Upper lobe of left lung (tissue), 6 donors: ENCODE measurements around the gene FBXL15. TPM values are rescaled to one million over a fixed set of nuclear protein-coding genes. Genes with fewer than 3 reads are reported as not detected.
A peak's percentile ranks its signal among the peaks of the same experiment; 100 is the strongest.

Experiments used
- ATAC-seq, 2 donors: fragments of 200-7000 bp; cut with Tn5 transposase; one replicate each; pipeline ENCODE4 v1.9.1; 2022; ENCODE audit warnings: mild to moderate bottlenecking in 2 of 2, moderate library complexity in 2 of 2; ENCODE audit not compliant: low FRiP score in 2 of 2
- DNase-seq, 2 donors: peaks; one replicate each; pipeline ENCODE4 v3.0.0-alpha.2; 2019 to 2020
- H3K27ac ChIP-seq, 4 donors: fragments of 200-600 bp; sonication (generic); one replicate each; pipeline ENCODE4 v1.5.1; 2016 to 2019
- H3K27me3 ChIP-seq, 4 donors: fragments of 200-600 bp; sonication (generic); one replicate each; pipeline ENCODE4 v1.5.1; 2017 to 2019
- H3K36me3 ChIP-seq, 4 donors: fragments of 200-600 bp; sonication (generic); one replicate each; pipeline ENCODE4 v1.5.1; 2016 to 2019
- H3K4me1 ChIP-seq, 4 donors: fragments of 200-600 bp; sonication (generic); one replicate each; pipeline ENCODE4 v1.5.1; 2018 to 2019
- H3K4me3 ChIP-seq, 4 donors: fragments of 200-600 bp; sonication (generic); one replicate each; pipeline ENCODE4 v1.5.1; 2017 to 2019; ENCODE audit warnings: mild to moderate bottlenecking in 2 of 4, moderate library complexity in 1 of 4
- H3K9me3 ChIP-seq, 4 donors: fragments of 200-600 bp; sonication (generic); one replicate each; pipeline ENCODE4 v1.5.1; 2018 to 2019
- EP300 ChIP-seq, 4 donors: sonication (generic); formaldehyde crosslinking; IDR thresholded peaks; one replicate each; pipeline ENCODE4 v1.5.1; 2017; ENCODE audit warnings: antibody characterized with exemption in 4 of 4, control low read depth in 2 of 4
- POLR2A ChIP-seq, 4 donors: fragments of 450-650 bp; IDR thresholded peaks; one replicate each; pipeline ENCODE4 v1.5.1; 2016 to 2017; ENCODE audit warnings: antibody characterized with exemption in 4 of 4, mild to moderate bottlenecking in 2 of 4
- POLR2AphosphoS5 ChIP-seq, 2 donors: sonication (generic); formaldehyde crosslinking; IDR thresholded peaks; one replicate each; pipeline ENCODE4 v1.5.1; 2017; ENCODE audit warnings: antibody characterized with exemption in 2 of 2
- WGBS, 2 donors: methylation state at CpG; one replicate each; pipeline ENCODE4 v1.1.5; 2017 to 2018; 5-methylcytosine and 5-hydroxymethylcytosine counted together
- total RNA-seq, 6 donors: library from RNA; depleted of rRNA in 4 of 6; stranded (reverse); fragments of >200 nt in 4 of 6; gene quantifications; one replicate each; pipeline versions ENCODE4 v1.1.0 to v1.2.1, GENCODE V29; 2016 to 2021
- TF ChIP-seq, protein P1 (sequence below), 6 experiments: fragments of 450-650 bp in 4 of 6; fragments of 200-600 bp in 2 of 6; sonication (generic) in 2 of 6; IDR thresholded peaks; one replicate each; pipeline ENCODE4 v1.5.1; 2016 to 2019; ENCODE audit warnings: antibody characterized with exemption in 6 of 6
- donor health status: DM: no; HTN: no; CAD: no; lungs with moderate emphysema.
- donor health status: DM: no; HTN: yes; CAD: no; lungs with severe emphysema.

The FBXL15 gene
- total RNA-seq, 6 donors from 2014 or later = 18.5 to 70.2 (median 26.8) TPM

DNA sequence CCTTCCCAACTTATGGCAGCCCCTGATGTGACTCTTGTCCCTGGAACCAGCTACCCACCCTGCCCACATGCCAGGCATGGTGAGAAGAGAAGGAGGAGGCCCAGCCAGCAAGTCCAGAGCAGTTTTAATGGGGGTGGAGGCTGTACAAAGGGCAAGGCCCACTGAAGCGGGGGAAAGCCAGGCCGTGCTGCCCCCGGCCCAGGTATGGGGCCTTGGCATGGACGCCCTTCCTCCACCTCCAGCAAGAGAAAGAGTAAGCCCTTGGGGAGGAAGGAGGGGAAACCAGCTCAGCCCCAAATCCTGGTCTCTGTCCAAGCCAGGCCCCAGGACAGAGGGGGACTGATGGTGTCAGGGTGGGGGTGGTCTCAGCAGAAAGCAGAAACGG is 18.1 kb upstream of the FBXL15 start:
- ATAC-seq = no peak
- no peak overlapping the region for H3K4me3 ChIP-seq
- peaks cover 0 to under 1% (median 0%) of the 10 kb centered on the region in 4 donors for H3K27me3 ChIP-seq
- no peaks in the 10 kb centered on the region for H3K9me3 ChIP-seq
- no peak overlapping the region for H3K27ac ChIP-seq
- peaks cover 19 to 30% (median 22%) of the 10 kb centered on the region in 4 donors for H3K4me1 ChIP-seq
- H3K36me3 ChIP-seq = peaks cover 10 to 53% (median 41%) of the 10 kb centered on the region in 4 donors
- WGBS, 2 donors = 88 to 95% methylated on average over 5 of the region's 5 CpGs
- TF ChIP-seq POLR2AphosphoS5 (IDR thresholded peaks at IDR 0.05) (no peak), EP300 (IDR thresholded peaks at IDR 0.05) (no peak), POLR2A (IDR thresholded peaks at IDR 0.05) (no peak)
- TF ChIP-seq, protein P1, sequence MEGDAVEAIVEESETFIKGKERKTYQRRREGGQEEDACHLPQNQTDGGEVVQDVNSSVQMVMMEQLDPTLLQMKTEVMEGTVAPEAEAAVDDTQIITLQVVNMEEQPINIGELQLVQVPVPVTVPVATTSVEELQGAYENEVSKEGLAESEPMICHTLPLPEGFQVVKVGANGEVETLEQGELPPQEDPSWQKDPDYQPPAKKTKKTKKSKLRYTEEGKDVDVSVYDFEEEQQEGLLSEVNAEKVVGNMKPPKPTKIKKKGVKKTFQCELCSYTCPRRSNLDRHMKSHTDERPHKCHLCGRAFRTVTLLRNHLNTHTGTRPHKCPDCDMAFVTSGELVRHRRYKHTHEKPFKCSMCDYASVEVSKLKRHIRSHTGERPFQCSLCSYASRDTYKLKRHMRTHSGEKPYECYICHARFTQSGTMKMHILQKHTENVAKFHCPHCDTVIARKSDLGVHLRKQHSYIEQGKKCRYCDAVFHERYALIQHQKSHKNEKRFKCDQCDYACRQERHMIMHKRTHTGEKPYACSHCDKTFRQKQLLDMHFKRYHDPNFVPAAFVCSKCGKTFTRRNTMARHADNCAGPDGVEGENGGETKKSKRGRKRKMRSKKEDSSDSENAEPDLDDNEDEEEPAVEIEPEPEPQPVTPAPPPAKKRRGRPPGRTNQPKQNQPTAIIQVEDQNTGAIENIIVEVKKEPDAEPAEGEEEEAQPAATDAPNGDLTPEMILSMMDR (IDR thresholded peaks at IDR 0.05) = no peak
- peak in 1 of 2 donors; percentile 50 for DNase-seq

DNA sequence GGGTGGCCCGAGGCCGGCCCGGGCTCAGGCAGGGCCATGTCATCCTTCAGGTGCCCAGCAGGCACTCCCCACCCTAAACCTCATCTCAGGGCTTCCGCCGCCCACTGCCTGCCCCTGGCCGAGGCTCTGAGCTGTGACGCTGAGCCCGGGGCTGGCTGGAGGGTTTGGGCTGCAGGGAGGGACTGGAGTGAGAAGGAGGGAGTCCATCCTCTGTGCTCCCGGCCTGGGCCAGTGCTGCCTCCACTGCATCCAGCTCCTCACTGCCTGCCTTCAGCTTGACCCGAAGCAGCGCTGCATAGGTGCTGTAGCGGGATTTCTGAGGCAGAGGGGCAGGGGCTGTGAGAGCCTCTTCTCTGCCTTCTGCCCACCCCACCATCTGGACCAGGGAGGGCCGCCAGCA is 17.5 kb upstream of the FBXL15 start:
- Histone ChIP-seq H3K4me1 (peaks cover 15 to 25% (median 18%) of the 10 kb centered on the region in 4 donors), H3K4me3 (no peak overlapping the region), H3K36me3 (peaks cover 10 to 47% (median 35%) of the 10 kb centered on the region in 4 donors), H3K27me3 (peaks cover 0 to 6% (median 2%) of the 10 kb centered on the region in 4 donors), H3K9me3 (no peaks in the 10 kb centered on the region), H3K27ac (no peak overlapping the region)
- DNase-seq (peak in 1 of 2 donors; percentile 76), ATAC-seq (no peak)
- 86% methylated on average over 13 of the region's 13 CpGs; no CpG with 5 or more reads in 1 of the 2 donors for WGBS, 2 donors
- TF ChIP-seq EP300 (IDR thresholded peaks at IDR 0.05) = no peak
- TF ChIP-seq POLR2AphosphoS5 (IDR thresholded peaks at IDR 0.05) = no peak
- no peak for TF ChIP-seq POLR2A (IDR thresholded peaks at IDR 0.05)
- TF ChIP-seq, protein P1 (IDR thresholded peaks at IDR 0.05) = no peak

DNA sequence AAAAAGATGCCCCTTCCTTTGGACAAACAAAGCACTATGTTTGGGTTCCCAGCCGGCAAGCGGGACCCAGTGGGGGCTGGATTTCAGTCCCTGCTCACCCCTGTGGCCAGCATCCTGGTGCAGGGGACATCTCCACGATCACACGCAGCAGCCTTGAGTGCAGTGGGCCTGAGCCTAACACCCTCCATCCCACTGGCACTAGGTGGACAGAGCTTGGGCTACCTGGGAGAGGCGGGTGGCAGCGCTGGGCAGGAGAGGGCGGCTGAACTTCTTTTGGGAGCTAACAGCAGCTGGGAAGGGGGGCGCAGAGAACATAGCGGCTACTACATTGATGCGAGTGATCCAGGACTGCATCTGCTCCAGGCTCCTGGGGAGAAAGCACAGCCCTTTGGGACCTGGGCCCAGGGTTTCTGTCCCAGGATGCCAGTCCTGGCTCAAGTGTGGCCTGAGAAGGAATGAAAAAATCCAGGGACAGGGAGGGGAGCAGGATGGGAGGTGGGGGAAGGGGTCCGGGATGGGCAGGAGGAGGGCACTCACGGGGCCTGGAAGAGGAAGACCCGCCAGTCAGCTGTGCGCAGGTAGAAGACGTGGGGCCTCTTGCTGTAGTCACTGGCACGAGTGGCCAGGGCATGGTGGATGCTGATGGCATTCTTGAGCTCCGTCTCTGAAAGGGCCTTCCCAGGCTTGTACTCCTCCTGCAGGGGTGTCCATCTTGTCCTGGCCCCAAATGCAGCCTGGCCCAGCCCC is 16.1 kb upstream of the FBXL15 start:
- DNase-seq (no peak), ATAC-seq (no peak)
- H3K36me3 ChIP-seq = peaks cover 10 to 40% (median 30%) of the 10 kb centered on the region in 4 donors
- 88 to 90% methylated on average over 11 to 17 of the region's 17 CpGs for WGBS, 2 donors
- no peak overlapping the region for H3K27ac ChIP-seq
- TF ChIP-seq, protein P1 (IDR thresholded peaks at IDR 0.05) = no peak
- no peak for TF ChIP-seq POLR2A (IDR thresholded peaks at IDR 0.05)
- TF ChIP-seq EP300 (IDR thresholded peaks at IDR 0.05) = no peak
- TF ChIP-seq POLR2AphosphoS5 (IDR thresholded peaks at IDR 0.05) = no peak
- H3K4me3 ChIP-seq = no peak overlapping the region
- no peaks in the 10 kb centered on the region for H3K9me3 ChIP-seq
- peaks cover 14 to 23% (median 17%) of the 10 kb centered on the region in 4 donors for H3K4me1 ChIP-seq
- H3K27me3 ChIP-seq = peaks cover 0 to 17% (median 6%) of the 10 kb centered on the region in 4 donors

DNA sequence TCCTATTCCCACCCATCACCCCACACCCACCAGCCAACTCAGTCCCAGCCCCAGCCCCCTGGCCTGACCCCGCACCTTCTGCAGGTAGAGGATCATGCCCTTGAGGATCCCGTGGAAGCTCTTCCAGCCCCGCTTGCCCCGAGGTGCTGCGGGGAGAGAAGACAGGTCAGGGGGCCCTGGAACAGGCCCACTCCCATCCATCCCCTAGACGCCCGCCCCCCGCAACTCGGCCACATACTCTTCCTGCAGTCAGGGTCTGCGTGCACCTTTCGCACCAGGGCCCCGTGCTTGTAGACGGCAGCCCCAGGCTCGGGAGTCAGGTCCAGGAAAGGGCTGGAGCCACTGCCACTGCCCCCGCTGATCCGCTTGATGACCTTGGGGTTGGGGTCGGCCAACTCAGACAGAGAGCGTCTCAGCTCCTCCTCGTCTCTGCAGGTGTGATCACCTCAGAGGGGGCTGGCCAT is 15.5 kb upstream of the FBXL15 start:
- Histone ChIP-seq H3K4me3 (no peak overlapping the region), H3K4me1 (peaks cover 10 to 21% (median 13%) of the 10 kb centered on the region in 4 donors), H3K27me3 (peaks cover 0 to 23% (median 9%) of the 10 kb centered on the region in 4 donors), H3K36me3 (peaks cover 10 to 36% (median 27%) of the 10 kb centered on the region in 4 donors), H3K27ac (no peak overlapping the region), H3K9me3 (no peaks in the 10 kb centered on the region)
- ATAC-seq (no peak), DNase-seq (no peak)
- TF ChIP-seq EP300 (IDR thresholded peaks at IDR 0.05) (no peak), POLR2AphosphoS5 (IDR thresholded peaks at IDR 0.05) (no peak), POLR2A (IDR thresholded peaks at IDR 0.05) (no peak)
- 85 to 90% methylated on average over 2 to 19 of the region's 19 CpGs for WGBS, 2 donors

DNA sequence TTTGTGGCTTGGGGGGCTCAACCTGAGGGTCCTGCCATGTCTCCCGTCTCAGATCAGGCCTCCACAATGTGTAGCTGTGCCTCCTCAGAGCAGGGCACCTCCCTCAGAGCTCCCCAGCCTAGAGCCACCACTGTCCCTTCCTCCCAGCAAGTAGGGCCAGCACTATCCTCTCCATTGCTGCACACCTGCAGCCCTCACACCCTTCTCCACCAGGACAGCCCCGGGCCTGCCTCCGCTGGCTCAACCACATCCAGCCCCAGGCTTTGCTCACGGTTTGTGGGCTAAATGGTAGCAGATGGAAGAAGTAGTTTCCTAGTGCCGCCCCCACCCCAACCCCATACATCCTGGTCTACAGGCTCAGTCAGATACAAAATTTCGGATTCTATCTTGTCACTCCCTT is 15.0 kb upstream of the FBXL15 start:
- DNase-seq (no peak), ATAC-seq (no peak)
- WGBS, 2 donors = 63 to 82% methylated on average over 6 of the region's 6 CpGs
- peaks cover 14 to 22% (median 16%) of the 10 kb centered on the region in 4 donors for H3K4me1 ChIP-seq
- TF ChIP-seq, protein P1 (IDR thresholded peaks at IDR 0.05) = no peak
- TF ChIP-seq EP300 (IDR thresholded peaks at IDR 0.05) = no peak
- no peak for TF ChIP-seq POLR2AphosphoS5 (IDR thresholded peaks at IDR 0.05)
- TF ChIP-seq POLR2A (IDR thresholded peaks at IDR 0.05) = no peak
- H3K27me3 ChIP-seq = peaks cover 0 to 28% (median 13%) of the 10 kb centered on the region in 4 donors
- H3K27ac ChIP-seq = no peak overlapping the region
- H3K36me3 ChIP-seq = peaks cover 10 to 31% (median 23%) of the 10 kb centered on the region in 4 donors
- no peak overlapping the region for H3K4me3 ChIP-seq
- no peaks in the 10 kb centered on the region for H3K9me3 ChIP-seq
